IMR-90 (cell line): ENCODE results near the gene SMC6.

ENCODE experiments used
- BHLHE40 ChIP-seq: fragments of 150-350 bp; IDR thresholded peaks from 2 replicates; pipeline ENCODE4 v1.6.1; 2016; ENCODE audit warnings: mild to moderate bottlenecking, low read depth, low read length
- CEBPB ChIP-seq: IDR thresholded peaks from 2 replicates; pipeline ENCODE4 v1.6.1; 2012; ENCODE audit warnings: low read depth, low read length, improper control_type of control experiment
- CHD1 ChIP-seq: IDR thresholded peaks from 2 replicates; pipeline ENCODE4 v1.6.1; 2012; ENCODE audit warnings: low read depth, low read length, improper control_type of control experiment
- FOS ChIP-seq: fragments of 150-350 bp; IDR thresholded peaks from 2 replicates; pipeline ENCODE4 v1.6.1; 2016; ENCODE audit warnings: low read depth, low read length
- MAFK ChIP-seq: IDR thresholded peaks from 2 replicates; pipeline ENCODE4 v1.6.1; 2012; ENCODE audit warnings: low read depth, low read length, improper control_type of control experiment
- MXI1 ChIP-seq: IDR thresholded peaks from 2 replicates; pipeline ENCODE4 v1.6.1; 2012; ENCODE audit warnings: low read depth, mild to moderate bottlenecking, low read length, moderate library complexity, borderline replicate concordance
- POLR2A ChIP-seq: IDR thresholded peaks from 2 replicates; pipeline ENCODE4 v1.6.1; 2012; ENCODE audit warnings: mild to moderate bottlenecking, low read depth, low read length
- RAD21 ChIP-seq: IDR thresholded peaks from 2 replicates; pipeline ENCODE4 v1.6.1; 2012; ENCODE audit warnings: low read length, improper control_type of control experiment
- RCOR1 ChIP-seq: IDR thresholded peaks from 2 replicates; pipeline ENCODE4 v1.6.1; 2012; ENCODE audit warnings: mild to moderate bottlenecking, low read length, improper control_type of control experiment; ENCODE audit not compliant: insufficient replicate concordance
- RFX5 ChIP-seq: IDR thresholded peaks from 2 replicates; pipeline ENCODE4 v1.8.0; 2012; ENCODE audit warnings: low read depth, mild to moderate bottlenecking, low read length, moderate library complexity
- TF ChIP-seq, protein P1 (sequence below): conservative IDR thresholded peaks from 2 replicates; pipeline ENCODE4 v1.5.1; 2012; ENCODE audit warnings: mild to moderate bottlenecking, low read depth, low read length, improper control_type of control experiment
- TF ChIP-seq, protein P2 (sequence below): fragments of 150-350 bp; IDR thresholded peaks from 2 replicates; pipeline ENCODE4 v1.6.1; 2017; ENCODE audit warnings: mild to moderate bottlenecking, antibody characterized with exemption, low read length, low read depth

DNA sequence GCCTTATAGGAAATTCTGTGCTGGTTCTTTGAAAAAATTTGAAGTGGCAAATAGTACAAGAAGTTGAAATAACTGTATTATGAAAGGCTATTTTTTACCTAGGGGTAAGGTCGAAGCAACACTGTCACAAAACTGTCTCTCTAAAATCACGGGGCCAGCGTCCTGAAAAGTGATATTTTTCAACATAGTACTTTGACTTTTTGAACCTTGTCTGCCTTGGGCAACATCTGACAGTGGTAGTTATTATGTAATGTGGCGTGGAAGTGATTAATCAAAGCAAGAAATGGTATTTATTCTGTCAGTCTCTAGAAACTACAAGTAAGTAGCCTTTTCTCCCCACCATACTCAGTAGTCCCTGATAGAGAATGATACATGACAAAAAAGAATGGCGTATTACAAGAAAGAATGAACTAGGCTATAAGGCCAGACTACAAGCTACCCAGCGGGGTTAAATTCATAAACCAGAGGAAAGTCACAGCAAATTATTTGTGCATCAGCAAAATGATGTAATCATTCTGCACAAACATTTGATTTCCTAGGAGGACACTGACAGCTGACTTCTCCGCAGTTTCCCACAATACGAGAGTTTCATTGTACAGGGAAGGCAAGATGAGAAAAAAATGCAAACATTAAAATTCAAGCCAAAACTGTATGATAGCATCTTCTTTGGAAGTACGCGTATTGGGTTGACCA lies 10.2 kb upstream of the SMC6 start:
- TF ChIP-seq, protein P1, sequence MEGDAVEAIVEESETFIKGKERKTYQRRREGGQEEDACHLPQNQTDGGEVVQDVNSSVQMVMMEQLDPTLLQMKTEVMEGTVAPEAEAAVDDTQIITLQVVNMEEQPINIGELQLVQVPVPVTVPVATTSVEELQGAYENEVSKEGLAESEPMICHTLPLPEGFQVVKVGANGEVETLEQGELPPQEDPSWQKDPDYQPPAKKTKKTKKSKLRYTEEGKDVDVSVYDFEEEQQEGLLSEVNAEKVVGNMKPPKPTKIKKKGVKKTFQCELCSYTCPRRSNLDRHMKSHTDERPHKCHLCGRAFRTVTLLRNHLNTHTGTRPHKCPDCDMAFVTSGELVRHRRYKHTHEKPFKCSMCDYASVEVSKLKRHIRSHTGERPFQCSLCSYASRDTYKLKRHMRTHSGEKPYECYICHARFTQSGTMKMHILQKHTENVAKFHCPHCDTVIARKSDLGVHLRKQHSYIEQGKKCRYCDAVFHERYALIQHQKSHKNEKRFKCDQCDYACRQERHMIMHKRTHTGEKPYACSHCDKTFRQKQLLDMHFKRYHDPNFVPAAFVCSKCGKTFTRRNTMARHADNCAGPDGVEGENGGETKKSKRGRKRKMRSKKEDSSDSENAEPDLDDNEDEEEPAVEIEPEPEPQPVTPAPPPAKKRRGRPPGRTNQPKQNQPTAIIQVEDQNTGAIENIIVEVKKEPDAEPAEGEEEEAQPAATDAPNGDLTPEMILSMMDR, result no peak
- TF ChIP-seq CEBPB (no peak), RCOR1 (no peak), POLR2A (no peak), MAFK (no peak), FOS (no peak), RAD21 (no peak), BHLHE40 (no peak), RFX5 (no peak), MXI1 (no peak), CHD1 (no peak)
- TF ChIP-seq, protein P2, sequence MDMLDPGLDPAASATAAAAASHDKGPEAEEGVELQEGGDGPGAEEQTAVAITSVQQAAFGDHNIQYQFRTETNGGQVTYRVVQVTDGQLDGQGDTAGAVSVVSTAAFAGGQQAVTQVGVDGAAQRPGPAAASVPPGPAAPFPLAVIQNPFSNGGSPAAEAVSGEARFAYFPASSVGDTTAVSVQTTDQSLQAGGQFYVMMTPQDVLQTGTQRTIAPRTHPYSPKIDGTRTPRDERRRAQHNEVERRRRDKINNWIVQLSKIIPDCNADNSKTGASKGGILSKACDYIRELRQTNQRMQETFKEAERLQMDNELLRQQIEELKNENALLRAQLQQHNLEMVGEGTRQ, result no peak
